ENCODE data around the gene YEATS2. TPM values are rescaled to one million over a fixed set of nuclear protein-coding genes. Genes with fewer than 3 reads are reported as not detected.
"Not testable (repeated sequence)": the region's sequence is repeated elsewhere in the genome, so short reads cannot be mapped to it uniquely, and the experiment has no call there.

Gene YEATS2
- total RNA-seq, 1 donor from 2014 or later, result 23.8 TPM

DNA sequence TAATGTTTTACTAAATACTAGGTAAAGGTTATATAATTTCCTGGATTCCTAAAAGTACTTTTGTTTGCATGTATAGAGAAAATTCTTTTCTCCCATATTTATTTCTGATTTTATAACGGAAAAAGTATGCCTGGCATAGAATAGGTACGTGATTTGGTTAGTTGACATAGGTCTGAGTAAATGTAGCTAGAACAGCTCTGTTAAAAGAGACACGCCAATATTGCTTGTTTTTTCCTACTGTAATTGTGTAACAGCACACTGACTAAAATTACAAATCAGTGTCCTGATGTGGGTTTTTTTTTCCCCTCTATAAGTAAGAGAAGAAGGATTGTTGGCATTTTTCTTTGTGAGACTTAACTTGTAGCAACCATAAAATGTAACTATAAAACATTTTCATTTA is 35.5 kb upstream of the YEATS2 start:
- Histone ChIP-seq H3K36me3 (peaks cover 0 to 34% of the 10 kb centered on the region in 2 donors), H3K27me3 (no peaks in the 10 kb centered on the region), H3K27ac (no peak overlapping the region), H3K4me3 (no peak overlapping the region), H3K4me1 (no peaks in the 10 kb centered on the region), H3K9me3 (no peaks in the 10 kb centered on the region)
- intact Hi-C loops (cut with DNase I), result no loop called here
- no peak for DNase-seq (ENCODE audit: extremely low spot score in 2 of 2)
- TF ChIP-seq POLR2A (IDR thresholded peaks at IDR 0.05) (no peak), POLR2AphosphoS5 (IDR thresholded peaks at IDR 0.05; ENCODE audit: insufficient read depth in 1 of 2, low read depth in 1 of 2) (no peak)
- TF ChIP-seq, protein P1, sequence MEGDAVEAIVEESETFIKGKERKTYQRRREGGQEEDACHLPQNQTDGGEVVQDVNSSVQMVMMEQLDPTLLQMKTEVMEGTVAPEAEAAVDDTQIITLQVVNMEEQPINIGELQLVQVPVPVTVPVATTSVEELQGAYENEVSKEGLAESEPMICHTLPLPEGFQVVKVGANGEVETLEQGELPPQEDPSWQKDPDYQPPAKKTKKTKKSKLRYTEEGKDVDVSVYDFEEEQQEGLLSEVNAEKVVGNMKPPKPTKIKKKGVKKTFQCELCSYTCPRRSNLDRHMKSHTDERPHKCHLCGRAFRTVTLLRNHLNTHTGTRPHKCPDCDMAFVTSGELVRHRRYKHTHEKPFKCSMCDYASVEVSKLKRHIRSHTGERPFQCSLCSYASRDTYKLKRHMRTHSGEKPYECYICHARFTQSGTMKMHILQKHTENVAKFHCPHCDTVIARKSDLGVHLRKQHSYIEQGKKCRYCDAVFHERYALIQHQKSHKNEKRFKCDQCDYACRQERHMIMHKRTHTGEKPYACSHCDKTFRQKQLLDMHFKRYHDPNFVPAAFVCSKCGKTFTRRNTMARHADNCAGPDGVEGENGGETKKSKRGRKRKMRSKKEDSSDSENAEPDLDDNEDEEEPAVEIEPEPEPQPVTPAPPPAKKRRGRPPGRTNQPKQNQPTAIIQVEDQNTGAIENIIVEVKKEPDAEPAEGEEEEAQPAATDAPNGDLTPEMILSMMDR (IDR thresholded peaks at IDR 0.05), result no peak

DNA sequence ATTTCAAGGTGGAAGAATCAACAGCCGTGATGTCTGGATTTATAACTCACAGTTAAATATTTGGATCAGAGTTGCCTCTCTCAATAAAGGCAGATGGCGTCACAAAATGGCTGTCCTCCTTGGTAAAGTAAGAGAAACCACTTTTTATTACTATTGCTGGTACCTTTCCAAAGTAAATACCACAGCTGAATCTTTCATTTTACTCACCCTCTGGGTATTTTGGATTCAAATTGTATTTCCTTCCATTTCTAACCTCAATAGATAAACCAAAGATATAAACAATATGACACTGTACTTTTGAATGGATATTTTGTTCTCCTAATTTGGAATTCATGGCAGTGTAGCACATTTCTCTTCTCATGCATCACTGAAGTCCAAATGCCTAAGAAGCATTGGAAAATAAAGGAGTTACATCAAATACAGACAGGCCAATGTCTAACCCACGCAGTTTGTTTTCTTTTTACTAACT is 32.6 kb upstream of the YEATS2 start:
- no peak for TF ChIP-seq POLR2A (IDR thresholded peaks at IDR 0.05)
- TF ChIP-seq, protein P1 (IDR thresholded peaks at IDR 0.05), result no peak
- no peak for TF ChIP-seq POLR2AphosphoS5 (IDR thresholded peaks at IDR 0.05; ENCODE audit: insufficient read depth in 1 of 2, low read depth in 1 of 2)
- no peak overlapping the region for H3K27ac ChIP-seq
- intact Hi-C loops (cut with DNase I), result no loop called here
- DNase-seq (ENCODE audit: extremely low spot score in 2 of 2), result no peak
- peaks cover 0 to 51% of the 10 kb centered on the region in 2 donors for H3K36me3 ChIP-seq
- H3K9me3 ChIP-seq, result no peaks in the 10 kb centered on the region
- no peaks in the 10 kb centered on the region for H3K27me3 ChIP-seq
- H3K4me1 ChIP-seq, result no peaks in the 10 kb centered on the region
- H3K4me3 ChIP-seq, result no peak overlapping the region

DNA sequence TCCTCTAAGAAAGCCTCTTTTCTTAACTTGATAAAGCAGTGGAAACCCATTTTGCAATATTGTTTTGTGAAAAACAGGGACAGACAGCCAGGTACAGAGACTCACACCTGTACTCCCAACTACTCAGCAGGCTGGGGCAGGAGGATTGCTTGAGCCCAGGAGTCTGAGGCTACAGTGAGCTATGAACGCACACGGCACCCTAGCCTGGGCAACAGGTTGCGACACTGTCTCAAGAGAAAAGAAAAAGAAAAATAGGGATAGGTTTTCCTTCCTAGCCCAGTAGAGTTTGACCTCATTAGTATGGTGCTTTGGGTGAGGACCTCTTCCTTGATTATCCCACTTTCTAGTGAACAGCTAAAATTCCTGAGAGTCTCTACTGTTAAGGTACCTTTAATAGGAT is 17.5 kb upstream of the YEATS2 start:
- H3K4me1 ChIP-seq, result no peaks in the 10 kb centered on the region
- peaks cover 3 to 21% of the 10 kb centered on the region in 2 donors for H3K36me3 ChIP-seq
- no peak for DNase-seq (ENCODE audit: extremely low spot score in 2 of 2)
- no peaks in the 10 kb centered on the region for H3K27me3 ChIP-seq
- no peak overlapping the region for H3K27ac ChIP-seq
- H3K9me3 ChIP-seq, result no peaks in the 10 kb centered on the region
- intact Hi-C loops (cut with DNase I), result no loop called here
- TF ChIP-seq, protein P1 (IDR thresholded peaks at IDR 0.05), result no peak
- TF ChIP-seq POLR2A (IDR thresholded peaks at IDR 0.05) (no peak), POLR2AphosphoS5 (IDR thresholded peaks at IDR 0.05; ENCODE audit: insufficient read depth in 1 of 2, low read depth in 1 of 2) (no peak)
- no peak overlapping the region for H3K4me3 ChIP-seq

DNA sequence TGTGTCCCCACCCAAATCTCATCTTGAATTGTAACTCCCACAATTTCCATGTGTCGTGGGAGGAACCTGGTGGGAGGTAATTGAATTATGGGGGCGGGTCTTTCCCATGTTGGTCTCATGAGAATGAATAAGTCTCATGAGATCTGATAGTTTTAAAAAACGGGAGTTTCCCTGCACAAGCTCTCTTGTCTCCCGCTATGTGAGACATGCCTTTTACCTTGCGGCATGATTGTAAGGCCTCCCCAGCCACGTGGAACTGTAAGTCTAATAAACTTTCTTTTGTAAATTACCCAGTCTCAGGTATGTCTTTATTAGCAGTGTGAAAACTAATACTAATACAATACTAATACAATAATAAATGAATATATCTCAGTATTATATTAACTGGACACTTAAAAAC is 9.9 kb upstream of the YEATS2 start:
- intact Hi-C loops (cut with DNase I), result no loop called here
- H3K27me3 ChIP-seq, result no peaks in the 10 kb centered on the region
- no peak overlapping the region for H3K27ac ChIP-seq
- no peaks in the 10 kb centered on the region for H3K36me3 ChIP-seq
- TF ChIP-seq POLR2A (IDR thresholded peaks at IDR 0.05), result no peak
- no peak for TF ChIP-seq POLR2AphosphoS5 (IDR thresholded peaks at IDR 0.05; ENCODE audit: insufficient read depth in 1 of 2, low read depth in 1 of 2)
- TF ChIP-seq, protein P1 (IDR thresholded peaks at IDR 0.05), result no peak
- no peak overlapping the region for H3K4me3 ChIP-seq
- H3K4me1 ChIP-seq, result no peaks in the 10 kb centered on the region
- no peak for DNase-seq (ENCODE audit: extremely low spot score in 2 of 2)
- H3K9me3 ChIP-seq, result no peaks in the 10 kb centered on the region

DNA sequence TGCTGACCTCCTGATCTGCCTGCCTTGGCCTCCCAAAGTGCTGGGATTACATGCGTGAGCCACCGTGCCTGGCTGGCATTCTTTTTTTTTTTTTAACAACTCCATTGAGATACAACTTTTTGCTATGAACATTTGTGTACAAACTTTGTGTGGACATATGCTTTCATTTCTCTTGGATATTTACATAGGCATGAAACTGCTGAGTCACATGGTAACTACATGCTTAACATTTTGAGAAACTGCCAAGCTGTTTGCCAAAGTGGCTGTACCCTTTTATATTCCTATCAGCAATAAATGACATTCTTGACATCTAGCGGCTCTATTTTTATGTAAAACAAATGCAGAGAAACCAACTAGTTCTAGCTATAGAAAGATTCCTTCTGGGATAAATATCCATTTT is 8.7 kb upstream of the YEATS2 start:
- no peaks in the 10 kb centered on the region for H3K27me3 ChIP-seq
- no peaks in the 10 kb centered on the region for H3K9me3 ChIP-seq
- no peak for TF ChIP-seq POLR2A (IDR thresholded peaks at IDR 0.05)
- TF ChIP-seq, protein P1 (IDR thresholded peaks at IDR 0.05), result no peak
- TF ChIP-seq POLR2AphosphoS5 (IDR thresholded peaks at IDR 0.05; ENCODE audit: insufficient read depth in 1 of 2, low read depth in 1 of 2), result no peak
- no peaks in the 10 kb centered on the region for H3K4me1 ChIP-seq
- no peaks in the 10 kb centered on the region for H3K36me3 ChIP-seq
- DNase-seq (ENCODE audit: extremely low spot score in 2 of 2), result no peak
- no peak overlapping the region for H3K27ac ChIP-seq
- intact Hi-C loops (cut with DNase I), result no loop called here
- H3K4me3 ChIP-seq, result no peak overlapping the region

DNA sequence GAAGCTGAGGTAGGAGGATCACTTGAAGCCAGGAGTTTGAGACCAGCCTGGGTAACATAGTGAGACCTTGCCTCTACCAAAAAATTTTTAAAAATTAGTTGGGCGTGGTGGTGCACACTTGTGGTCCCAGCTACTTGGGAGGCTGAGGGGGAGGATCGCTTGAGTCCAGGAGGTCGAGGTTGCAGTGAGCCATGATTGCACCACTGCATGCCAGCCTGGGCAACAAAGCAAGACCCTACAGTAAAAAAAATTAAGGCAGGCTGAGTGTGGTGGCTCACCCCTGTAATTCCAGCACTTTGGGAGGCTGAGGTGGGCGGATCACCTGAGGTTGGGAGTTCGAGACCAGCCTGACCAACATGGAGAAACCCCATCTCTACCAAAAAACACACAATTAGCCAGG is 8.0 kb upstream of the YEATS2 start:
- H3K4me3 ChIP-seq; DNase-seq (ENCODE audit: extremely low spot score in 2 of 2): not testable (repeated sequence)

More for the DNA sequence above, 8.0 kb upstream of the YEATS2 start:
- H3K4me1 ChIP-seq; H3K9me3 ChIP-seq; H3K36me3 ChIP-seq; intact Hi-C loops (cut with DNase I); H3K27me3 ChIP-seq; H3K27ac ChIP-seq: not testable (repeated sequence)
